Amygdala (tissue), 56 donors: ENCODE measurements around the gene DLG1.
A peak's percentile ranks its signal among the peaks of the same experiment; 100 is the strongest.
"Not testable (repeated sequence)": the region's sequence is repeated elsewhere in the genome, so short reads cannot be mapped to it uniquely, and the experiment has no call there.

Source experiments
- DNase-seq, 56 donors: peaks; one replicate each; lab custom pipeline; 2025; lab: John Stamatoyannopoulos, UW

The DLG1 gene

GRCh38 chr3:197292083-197292646, 6.2 kb downstream of the DLG1 start:
- no peak for DNase-seq

GRCh38 chr3:197289726-197290125, 8.7 kb downstream of the DLG1 start:
- DNase-seq: no peak

GRCh38 chr3:197286678-197287077, 11.7 kb downstream of the DLG1 start:
- DNase-seq: no peak

- no peak for DNase-seq
These were observed 12.9 kb downstream of the DLG1 start for GRCh38 chr3:197285557-197285956.

GRCh38 chr3:197283045-197283444, 15.4 kb downstream of the DLG1 start:
- DNase-seq: no peak

- DNase-seq: no peak
These were observed 16.6 kb downstream of the DLG1 start for GRCh38 chr3:197281849-197282248.

- DNase-seq: no peak
These were observed 18.3 kb downstream of the DLG1 start for GRCh38 chr3:197280156-197280555.

- DNase-seq: no peak
These were observed 19.5 kb downstream of the DLG1 start for GRCh38 chr3:197278933-197279332.

GRCh38 chr3:197276808-197277207, 21.6 kb downstream of the DLG1 start:
- DNase-seq: not testable (repeated sequence)

GRCh38 chr3:197270558-197271317, 27.7 kb downstream of the DLG1 start:
- DNase-seq: no peak

- no peak for DNase-seq
These were observed 29.4 kb downstream of the DLG1 start for GRCh38 chr3:197269024-197269423.

- no peak for DNase-seq
These were observed 30.1 kb downstream of the DLG1 start for GRCh38 chr3:197268294-197268693.

GRCh38 chr3:197266331-197266730, 32.1 kb downstream of the DLG1 start:
- no peak for DNase-seq

- no peak for DNase-seq
These were observed 35.7 kb downstream of the DLG1 start for GRCh38 chr3:197262709-197263108.

- DNase-seq: no peak
These were observed 37.3 kb downstream of the DLG1 start for GRCh38 chr3:197261164-197261509.

- DNase-seq: no peak
These were observed 37.8 kb downstream of the DLG1 start for GRCh38 chr3:197260491-197261163.

GRCh38 chr3:197259096-197259495, 39.3 kb downstream of the DLG1 start:
- DNase-seq: no peak

- peak in 1 of 56 donors; percentile 27 for DNase-seq
These were observed 40.1 kb downstream of the DLG1 start for GRCh38 chr3:197258168-197258755.

- no peak for DNase-seq
These were observed 40.7 kb downstream of the DLG1 start for GRCh38 chr3:197257711-197258110.

- peak in 4 of 56 donors; percentile 4 to 60 (median 26) for DNase-seq
These were observed 41.5 kb downstream of the DLG1 start for GRCh38 chr3:197256836-197257444.

- DNase-seq: peak in 1 of 56 donors; percentile 1
These were observed 42.3 kb downstream of the DLG1 start for GRCh38 chr3:197256104-197256503.
